ENCODE measurements around the gene TBC1D7. TPM values are rescaled to one million over a fixed set of nuclear protein-coding genes. Genes with fewer than 3 reads are reported as not detected.

TBC1D7 gene
- total and polyA plus RNA-seq, 7 experiments from 2014 or later = 11.7 to 34.6 (median 16.9) TPM

GRCh38 chr6:13359287-13359686 lies 30.9 kb upstream of the TBC1D7 start:
- H3K27ac Mint-ChIP-seq = no peak overlapping the region
- intact Hi-C loops (cut with micrococcal nuclease) = loop anchor here (5.0 kb wide), 2 partner anchors 128 to 353 kb away; partner anchors contain the start of genes GFOD1 (in 1 of the 2) and RANBP9 (in 1 of the 2)

GRCh38 chr6:13358511-13358910 lies 30.2 kb upstream of the TBC1D7 start:
- POLR2A ChIA-PET = interaction anchor here (4.7 kb wide), 1 partner anchor 30 kb away, joined by 25 read pairs; the partner anchor contains the start of gene TBC1D7
- no peaks in the 10 kb centered on the region for H3K27me3 Mint-ChIP-seq

More at GRCh38 chr6:13359287-13359686, 30.9 kb upstream of the TBC1D7 start:
- Mint-ChIP-seq H3K36me3 (peaks cover 0 to 3% (median 0%) of the 10 kb centered on the region in 5 donors), H3K27me3 (no peaks in the 10 kb centered on the region), H3K9me3 (no peaks in the 10 kb centered on the region), H3K4me3 (no peak overlapping the region), H3K4me1 (peaks cover 27 to 56% (median 33%) of the 10 kb centered on the region in 7 donors)
- DNase-seq = no peak
- Histone ChIP-seq H3K4me3 (ENCODE audit: low read length) (no peak overlapping the region), H3K27me3 (ENCODE audit: control insufficient read depth in 2 of 2, insufficient read depth in 2 of 2, low read length in 2 of 2) (no peaks in the 10 kb centered on the region), H3K9me3 (ENCODE audit: control insufficient read depth in 2 of 3, low read length in 3 of 3) (no peaks in the 10 kb centered on the region), H3K27ac (ENCODE audit: low read depth, low read length) (no peak overlapping the region), H3K4me1 (ENCODE audit: control insufficient read depth in 2 of 2, insufficient read depth in 2 of 2, low read length in 2 of 2) (peaks cover 27 to 31% of the 10 kb centered on the region in 2 donors), H3K36me3 (ENCODE audit: control insufficient read depth in 2 of 3, insufficient read depth in 3 of 3, low read length in 3 of 3) (no peaks in the 10 kb centered on the region)
- ChIA-PET CTCF (no interaction called here), POLR2A (no interaction called here)
- ATAC-seq = no peak

GRCh38 chr6:13357551-13358075 lies 29.3 kb upstream of the TBC1D7 start:
- H3K4me3 ChIP-seq (ENCODE audit: low read length) = no peak overlapping the region
- H3K27ac Mint-ChIP-seq = peak overlapping the region in 3 of 9 donors; percentile 55 to 83 (median 73)
- H3K9me3 Mint-ChIP-seq = no peaks in the 10 kb centered on the region
- peaks cover 27 to 32% of the 10 kb centered on the region in 2 donors for H3K4me1 ChIP-seq (ENCODE audit: control insufficient read depth in 2 of 2, insufficient read depth in 2 of 2, low read length in 2 of 2)
- ATAC-seq (no peak), DNase-seq (no peak)
- peaks cover 35 to 65% (median 46%) of the 10 kb centered on the region in 7 donors for H3K4me1 Mint-ChIP-seq
- no peak overlapping the region for H3K27ac ChIP-seq (ENCODE audit: low read depth, low read length)
- peak overlapping the region in 1 of 10 donors; percentile 31 for H3K4me3 Mint-ChIP-seq
- no peaks in the 10 kb centered on the region for H3K27me3 Mint-ChIP-seq
- peaks cover 0 to 3% (median 0%) of the 10 kb centered on the region in 5 donors for H3K36me3 Mint-ChIP-seq
- CTCF ChIA-PET = interaction anchor here (0.5 to 1.3 kb wide), 5 partner anchors 10 to 146 kb away, joined by 3 to 7 read pairs (median 3); no protein-coding TSS in a partner anchor
- no peaks in the 10 kb centered on the region for H3K27me3 ChIP-seq (ENCODE audit: control insufficient read depth in 2 of 2, insufficient read depth in 2 of 2, low read length in 2 of 2)
- intact Hi-C loops (cut with micrococcal nuclease) = loop anchor here (2.0 to 5.0 kb wide), 3 partner anchors 25 to 355 kb away; partner anchors contain the start of genes GFOD1 (in 1 of the 2) and RANBP9 (in 1 of the 2)
- no peaks in the 10 kb centered on the region for H3K36me3 ChIP-seq (ENCODE audit: control insufficient read depth in 2 of 3, insufficient read depth in 3 of 3, low read length in 3 of 3)
- POLR2A ChIA-PET = interaction anchor here (4.7 kb wide), 1 partner anchor 29 kb away, joined by 25 read pairs; the partner anchor contains the start of gene TBC1D7
- no peaks in the 10 kb centered on the region for H3K9me3 ChIP-seq (ENCODE audit: control insufficient read depth in 2 of 3, low read length in 3 of 3)

More at GRCh38 chr6:13358511-13358910, 30.2 kb upstream of the TBC1D7 start:
- H3K9me3 Mint-ChIP-seq = no peaks in the 10 kb centered on the region
- no peak overlapping the region for H3K4me3 Mint-ChIP-seq
- intact Hi-C loops (cut with micrococcal nuclease) = loop anchor here (5.0 kb wide), 2 partner anchors 129 to 354 kb away; partner anchors contain the start of genes GFOD1 (in 1 of the 2) and RANBP9 (in 1 of the 2)
- H3K27ac ChIP-seq (ENCODE audit: low read depth, low read length) = no peak overlapping the region
- no peaks in the 10 kb centered on the region for H3K36me3 ChIP-seq (ENCODE audit: control insufficient read depth in 2 of 3, insufficient read depth in 3 of 3, low read length in 3 of 3)
- H3K27me3 ChIP-seq (ENCODE audit: control insufficient read depth in 2 of 2, insufficient read depth in 2 of 2, low read length in 2 of 2) = no peaks in the 10 kb centered on the region
- no peak overlapping the region for H3K4me3 ChIP-seq (ENCODE audit: low read length)
- DNase-seq = no peak
- no peak overlapping the region for H3K27ac Mint-ChIP-seq
- H3K4me1 ChIP-seq (ENCODE audit: control insufficient read depth in 2 of 2, insufficient read depth in 2 of 2, low read length in 2 of 2) = peaks cover 27 to 32% of the 10 kb centered on the region in 2 donors
- H3K9me3 ChIP-seq (ENCODE audit: control insufficient read depth in 2 of 3, low read length in 3 of 3) = no peaks in the 10 kb centered on the region
- CTCF ChIA-PET = no interaction called here
- peaks cover 0 to 3% (median 0%) of the 10 kb centered on the region in 5 donors for H3K36me3 Mint-ChIP-seq
- ATAC-seq = no peak
- peaks cover 32 to 63% (median 41%) of the 10 kb centered on the region in 7 donors for H3K4me1 Mint-ChIP-seq

- CTCF ChIA-PET = interaction anchor here (0.5 to 1.3 kb wide), 3 partner anchors 19 to 1120 kb away, joined by 4 to 5 read pairs (median 5); no protein-coding TSS in a partner anchor
- peaks cover 27 to 32% of the 10 kb centered on the region in 2 donors for H3K4me1 ChIP-seq (ENCODE audit: control insufficient read depth in 2 of 2, insufficient read depth in 2 of 2, low read length in 2 of 2)
- peak overlapping the region; percentile 22 for H3K4me3 ChIP-seq (ENCODE audit: low read length)
- Mint-ChIP-seq H3K27ac (peak overlapping the region; percentile 71 to 98 (median 85)), H3K36me3 (peaks cover 0 to 5% (median 0%) of the 10 kb centered on the region in 5 donors), H3K9me3 (peaks cover 0 to 2% (median 0%) of the 10 kb centered on the region in 11 donors), H3K4me1 (peaks cover 35 to 64% (median 46%) of the 10 kb centered on the region in 7 donors), H3K27me3 (no peaks in the 10 kb centered on the region), H3K4me3 (peak overlapping the region; percentile 78 to 91 (median 80))
- H3K36me3 ChIP-seq (ENCODE audit: control insufficient read depth in 2 of 3, insufficient read depth in 3 of 3, low read length in 3 of 3) = no peaks in the 10 kb centered on the region
- intact Hi-C loops (cut with micrococcal nuclease) = loop anchor here (1.0 to 5.0 kb wide), 10 partner anchors 17 to 356 kb away; partner anchors contain the start of genes GFOD1 (in 2 of the 2), SIRT5 (in 2 of the 2), TBC1D7 (in 2 of the 2) and RANBP9 (in 1 of the 2)
- H3K27ac ChIP-seq (ENCODE audit: low read depth, low read length) = peak overlapping the region; percentile 46
- no peaks in the 10 kb centered on the region for H3K27me3 ChIP-seq (ENCODE audit: control insufficient read depth in 2 of 2, insufficient read depth in 2 of 2, low read length in 2 of 2)
- no peaks in the 10 kb centered on the region for H3K9me3 ChIP-seq (ENCODE audit: control insufficient read depth in 2 of 3, low read length in 3 of 3)
- DNase-seq = peak in 7 of 9 donors; percentile 52 to 78 (median 73)
- POLR2A ChIA-PET = interaction anchor here (1.4 to 4.7 kb wide), 2 partner anchors 28 to 259 kb away, joined by 3 to 25 read pairs; partner anchors contain the start of genes NOL7 and TBC1D7
- ATAC-seq = peak; percentile 89
These were observed 27.9 kb upstream of the TBC1D7 start for GRCh38 chr6:13355999-13356785.

- peak in 8 of 9 donors; percentile 10 to 42 (median 30) for DNase-seq
- H3K27ac ChIP-seq (ENCODE audit: low read depth, low read length) = peak overlapping the region; percentile 46
- peak overlapping the region; percentile 22 for H3K4me3 ChIP-seq (ENCODE audit: low read length)
- POLR2A ChIA-PET = interaction anchor here (1.1 to 4.7 kb wide), 2 partner anchors 27 to 460 kb away, joined by 3 to 25 read pairs; partner anchors contain the start of gene TBC1D7
- intact Hi-C loops (cut with micrococcal nuclease) = loop anchor here (1.0 to 5.0 kb wide), 4 partner anchors 19 to 357 kb away; partner anchors contain the start of genes GFOD1 (in 2 of the 2) and RANBP9 (in 1 of the 2)
- H3K4me1 ChIP-seq (ENCODE audit: control insufficient read depth in 2 of 2, insufficient read depth in 2 of 2, low read length in 2 of 2) = peaks cover 27 to 32% of the 10 kb centered on the region in 2 donors
- Mint-ChIP-seq H3K36me3 (peaks cover 0 to 7% (median 0%) of the 10 kb centered on the region in 5 donors), H3K27ac (peak overlapping the region; percentile 71 to 98 (median 85)), H3K9me3 (peaks cover 0 to 2% (median 0%) of the 10 kb centered on the region in 11 donors), H3K4me3 (peak overlapping the region; percentile 78 to 91 (median 80)), H3K4me1 (peaks cover 33 to 56% (median 46%) of the 10 kb centered on the region in 7 donors), H3K27me3 (no peaks in the 10 kb centered on the region)
- no peaks in the 10 kb centered on the region for H3K27me3 ChIP-seq (ENCODE audit: control insufficient read depth in 2 of 2, insufficient read depth in 2 of 2, low read length in 2 of 2)
- peak; percentile 75 for ATAC-seq
- no peaks in the 10 kb centered on the region for H3K9me3 ChIP-seq (ENCODE audit: control insufficient read depth in 2 of 3, low read length in 3 of 3)
- no peaks in the 10 kb centered on the region for H3K36me3 ChIP-seq (ENCODE audit: control insufficient read depth in 2 of 3, insufficient read depth in 3 of 3, low read length in 3 of 3)
- CTCF ChIA-PET = interaction anchor here (0.5 to 1.3 kb wide), 5 partner anchors 18 to 1892 kb away, joined by 3 to 5 read pairs (median 4); no protein-coding TSS in a partner anchor
These were observed 27.0 kb upstream of the TBC1D7 start for GRCh38 chr6:13355043-13355945.

All from naive thymus-derived CD4-positive, alpha-beta T cell (primary cell).